Raji (cell line): ENCODE measurements around the gene UBE2E2.

Experiments used
- POLR2A ChIP-seq: IDR thresholded peaks from 2 replicates; pipeline ENCODE4 v1.6.1; 2011; ENCODE audit warnings: low read depth, low read length, control low read depth; ENCODE audit not compliant: insufficient read depth

UBE2E2 gene

GRCh38 chr3:23356169-23356568 lies 153.0 kb downstream of the UBE2E2 start:
- no peak for TF ChIP-seq POLR2A

GRCh38 chr3:23356923-23357322 lies 153.8 kb downstream of the UBE2E2 start:
- TF ChIP-seq POLR2A: no peak

- no peak for TF ChIP-seq POLR2A
Measured at GRCh38 chr3:23359116-23359515, 156.0 kb downstream of the UBE2E2 start.

- TF ChIP-seq POLR2A: no peak
Measured at GRCh38 chr3:23365066-23365465, 161.9 kb downstream of the UBE2E2 start.

GRCh38 chr3:23368731-23369130 lies 165.6 kb downstream of the UBE2E2 start:
- TF ChIP-seq POLR2A: no peak

- no peak for TF ChIP-seq POLR2A
Measured at GRCh38 chr3:23372285-23372684, 169.2 kb downstream of the UBE2E2 start.

- TF ChIP-seq POLR2A: no peak
Measured at GRCh38 chr3:23376516-23377248, 173.6 kb downstream of the UBE2E2 start.

GRCh38 chr3:23377928-23378672 lies 175.0 kb downstream of the UBE2E2 start:
- TF ChIP-seq POLR2A: no peak

- no peak for TF ChIP-seq POLR2A
Measured at GRCh38 chr3:23383875-23384274, 180.7 kb downstream of the UBE2E2 start.

- TF ChIP-seq POLR2A: no peak
Measured at GRCh38 chr3:23385327-23385726, 182.2 kb downstream of the UBE2E2 start.

- no peak for TF ChIP-seq POLR2A
Measured at GRCh38 chr3:23387286-23387918, 184.3 kb downstream of the UBE2E2 start.

- TF ChIP-seq POLR2A: no peak
Measured at GRCh38 chr3:23389089-23389488, 186.0 kb downstream of the UBE2E2 start.

- TF ChIP-seq POLR2A: no peak
Measured at GRCh38 chr3:23389686-23390085, 186.6 kb downstream of the UBE2E2 start.

- no peak for TF ChIP-seq POLR2A
Measured at GRCh38 chr3:23390446-23390845, 187.3 kb downstream of the UBE2E2 start.

GRCh38 chr3:23390989-23391553 lies 187.9 kb downstream of the UBE2E2 start:
- no peak for TF ChIP-seq POLR2A

GRCh38 chr3:23395115-23395514 lies 192.0 kb downstream of the UBE2E2 start:
- TF ChIP-seq POLR2A: no peak
